Transverse colon (tissue), 4 donors: ENCODE results near the gene FCN2.

ENCODE experiments used
- CTCF ChIP-seq, 5 experiments: fragments of 200-600 bp in 3 of 5; fragments of 450-650 bp in 2 of 5; sonication (generic) in 3 of 5; IDR thresholded peaks; 1 replicate in 2 of 5; 2 replicates in 3 of 5; pipeline ENCODE4 v1.5.1; 2016 to 2017; ENCODE audit warnings: antibody characterized with exemption in 5 of 5, inconsistent platforms in 3 of 5, mild to moderate bottlenecking in 2 of 5, moderate library complexity in 1 of 5
- POLR2A ChIP-seq: fragments of 450-650 bp; IDR thresholded peaks from one replicate; pipeline ENCODE4 v1.6.1; 2016; ENCODE audit warnings: antibody characterized with exemption, mild to moderate bottlenecking, moderate library complexity
- POLR2AphosphoS5 ChIP-seq, 3 donors: sonication (generic); formaldehyde crosslinking; IDR thresholded peaks; one replicate each; pipeline ENCODE4 v1.6.1; 2016; ENCODE audit warnings: antibody characterized with exemption in 3 of 3

DNA sequence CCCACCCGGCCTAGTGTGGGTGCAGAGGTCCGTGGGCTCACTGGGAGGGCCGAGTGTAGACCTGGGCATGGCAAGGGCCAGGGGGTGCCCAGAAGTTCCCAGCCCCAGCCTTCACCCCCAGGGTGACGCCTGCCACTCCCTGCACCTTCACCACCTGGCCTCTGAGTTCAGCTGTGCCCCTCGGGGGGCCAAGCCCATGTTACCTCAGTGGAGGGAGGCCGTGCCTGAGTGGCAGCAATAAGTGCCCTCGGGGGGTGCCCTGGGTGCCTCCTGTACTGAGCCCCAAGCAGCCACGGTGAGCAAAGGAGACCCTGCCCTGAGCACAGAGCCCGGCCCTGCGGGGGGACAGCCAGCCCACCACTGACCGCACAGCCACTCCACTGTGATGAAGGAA is 10.3 kb upstream of the FCN2 start:
- TF ChIP-seq CTCF (IDR thresholded peaks at IDR 0.05), result no peak
- no peak for TF ChIP-seq POLR2AphosphoS5 (IDR thresholded peaks at IDR 0.05)
- no peak for TF ChIP-seq POLR2A
